GM23338 (cell line): ENCODE results near the gene SRCIN1. TPM values are rescaled to one million over a fixed set of nuclear protein-coding genes. Genes with fewer than 3 reads are reported as not detected.

Experiments
- ATAC-seq: fragments of 200-7000 bp; cut with Tn5 transposase; 3 replicates; pipeline ENCODE4 v1.9.1; 2020
- DNase-seq: peaks from one replicate; pipeline ENCODE4 v3.0.0-alpha.2; 2015; ENCODE audit warnings: low spot score
- H2AFZ ChIP-seq: fragments of 200-600 bp; sonication (generic); 2 replicates; pipeline ENCODE4 v1.8.0; 2016; ENCODE audit warnings: antibody characterized with exemption, mild to moderate bottlenecking, moderate library complexity
- H3F3A ChIP-seq: fragments of 200-600 bp; sonication (generic); replicated peaks from 2 replicates; pipeline ENCODE4 v1.8.0; 2017; ENCODE audit warnings: antibody characterized with exemption, mixed run types, low read depth
- H3K27ac ChIP-seq: fragments of 200-600 bp; sonication (generic); 2 replicates; pipeline ENCODE4 v1.6.1; 2016; ENCODE audit warnings: low read depth
- H3K27me3 ChIP-seq: fragments of 200-600 bp; sonication (generic); 2 replicates; pipeline ENCODE4 v1.8.0; 2016; ENCODE audit warnings: mild to moderate bottlenecking, mixed run types, moderate library complexity; ENCODE audit not compliant: insufficient read depth
- H3K36me3 ChIP-seq: fragments of 200-600 bp; sonication (generic); 2 replicates; pipeline ENCODE4 v1.8.0; 2016; ENCODE audit warnings: mild to moderate bottlenecking; ENCODE audit not compliant: insufficient read depth
- H3K4me1 ChIP-seq: fragments of 200-600 bp; sonication (generic); 2 replicates; pipeline ENCODE4 v1.8.0; 2016; ENCODE audit warnings: mild to moderate bottlenecking, moderate library complexity; ENCODE audit not compliant: insufficient read depth
- H3K4me2 ChIP-seq: fragments of 200-600 bp; sonication (generic); 2 replicates; pipeline ENCODE4 v1.7.1; 2017; ENCODE audit warnings: mixed run types
- H3K4me3 ChIP-seq: fragments of 200-600 bp; sonication (generic); 2 replicates; pipeline ENCODE4 v1.6.1; 2016; ENCODE audit warnings: mixed run types
- H3K79me2 ChIP-seq: fragments of 200-600 bp; sonication (generic); replicated peaks from 2 replicates; pipeline ENCODE4 v1.8.0; 2017; ENCODE audit warnings: mild to moderate bottlenecking; ENCODE audit not compliant: insufficient read depth
- H3K9me2 ChIP-seq: fragments of 200-600 bp; sonication (generic); 2 replicates; pipeline ENCODE4 v1.8.0; 2017; ENCODE audit not compliant: insufficient read depth
- H4K20me1 ChIP-seq: fragments of 200-600 bp; sonication (generic); replicated peaks from 2 replicates; pipeline ENCODE4 v1.8.0; 2017; ENCODE audit warnings: mild to moderate bottlenecking; ENCODE audit not compliant: insufficient read depth
- H3K27ac Mint-ChIP-seq: 2 replicates; pipeline ENCODE4 v1.8.0; 2020; ENCODE audit warnings: inconsistent platforms, mild to moderate bottlenecking, moderate library complexity, mixed read lengths
- H3K27me3 Mint-ChIP-seq: 3 replicates; pipeline ENCODE4 v1.8.0; 2022; ENCODE audit warnings: low read depth, mild to moderate bottlenecking, moderate library complexity, mixed read lengths, inconsistent platforms; ENCODE audit not compliant: insufficient read depth, poor library complexity
- H3K36me3 Mint-ChIP-seq: 3 replicates; pipeline ENCODE4 v1.8.0; 2021; ENCODE audit warnings: low read depth, mild to moderate bottlenecking, inconsistent platforms, moderate library complexity, mixed read lengths
- H3K4me1 Mint-ChIP-seq: 3 replicates; pipeline ENCODE4 v1.8.0; 2020; ENCODE audit warnings: mild to moderate bottlenecking, inconsistent platforms, mixed read lengths
- H3K4me3 Mint-ChIP-seq: 3 replicates; pipeline ENCODE4 v1.8.0; 2021; ENCODE audit warnings: moderate library complexity, mild to moderate bottlenecking, inconsistent platforms, mixed read lengths
- H3K9me3 Mint-ChIP-seq: 3 replicates; pipeline ENCODE4 v1.8.0; 2020; ENCODE audit warnings: moderate library complexity, mild to moderate bottlenecking, inconsistent platforms, mixed read lengths
- EZH2phosphoT487 ChIP-seq: fragments of 200-600 bp; sonication (generic); IDR thresholded peaks from one replicate; pipeline ENCODE4 v1.8.1; 2018; ENCODE audit warnings: antibody characterized with exemption; ENCODE audit not compliant: unreplicated experiment
- POLR2AphosphoS5 ChIP-seq: IDR thresholded peaks from 2 replicates; pipeline ENCODE4 v1.6.1; 2016; ENCODE audit warnings: antibody characterized with exemption, low read depth
- ZNF114 ChIP-seq: fragments of 250-450 bp; sonication (Bioruptor Pico); IDR thresholded peaks from 2 replicates; pipeline ENCODE4 v1.5.0; 2020; ENCODE audit warnings: mild to moderate bottlenecking, moderate library complexity
- ZNF331 ChIP-seq: fragments of 250-450 bp; sonication (Bioruptor Pico); IDR thresholded peaks from 2 replicates; pipeline ENCODE4 v1.5.0; 2020; ENCODE audit warnings: low read depth, mild to moderate bottlenecking, moderate library complexity
- polyA plus RNA-seq: library from polyadenylated mRNA; unstranded; fragments of >200 nt; fragmentation: Nextera tagmentation; extraction: Ambion mirVana; gene quantifications from 2 replicates; pipeline ENCODE4 v1.2.1, GENCODE V29; 2016
- total RNA-seq: library from RNA; depleted of rRNA; stranded (reverse); fragments of >200 nt; shearing (Covaris generic); gene quantifications from 2 replicates; pipeline ENCODE4 v1.2.3, GENCODE V29; 2014
- TF ChIP-seq, protein P1 (sequence below), 2 experiments: fragments of 200-600 bp in 1 of 2; sonication (generic) in 1 of 2; conservative IDR thresholded peaks; 2 replicates each; pipeline versions ENCODE4 v1.5.1 to v1.6.1; 2016 to 2017; ENCODE audit warnings: antibody characterized with exemption in 2 of 2, low read depth in 2 of 2, mild to moderate bottlenecking in 2 of 2, moderate library complexity in 1 of 2

Gene SRCIN1
- total and polyA plus RNA-seq, 2 experiments from 2014 or later: 0.87 to 2.2 TPM

DNA sequence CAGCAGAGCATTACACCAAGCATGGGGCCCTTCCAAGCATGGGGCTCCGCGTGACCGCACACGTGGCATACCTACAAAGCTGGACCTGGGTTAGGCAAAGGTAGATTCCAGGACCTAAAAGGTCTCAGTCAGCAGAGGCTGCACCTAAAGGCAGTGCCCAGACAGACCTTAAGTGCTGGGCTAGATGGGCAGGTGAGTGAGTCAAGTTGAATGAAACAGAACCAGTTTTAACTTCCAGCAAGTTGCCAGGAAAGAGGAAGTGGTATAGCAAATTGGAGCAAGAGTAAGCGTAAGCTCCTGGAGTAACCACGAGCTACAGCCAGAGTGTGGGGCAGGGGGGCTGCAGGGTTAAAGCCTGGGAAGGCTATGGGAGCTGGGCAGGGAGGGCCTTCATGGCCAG is 49.5 kb downstream of the SRCIN1 start:
- Histone ChIP-seq H3K4me3 (no peak overlapping the region), H4K20me1 (peaks cover 10% of the 10 kb centered on the region; the same call in 1 of the 2 replicates), H3K4me2 (no peak overlapping the region), H3K9me2 (no peaks in the 10 kb centered on the region), H3K27ac (no peak overlapping the region), H3K4me1 (peaks cover 26% of the 10 kb centered on the region; the same call in 1 of the 2 replicates), H2AFZ (no peak overlapping the region), H3K79me2 (no peaks in the 10 kb centered on the region), H3K27me3 (peaks cover 49% of the 10 kb centered on the region), H3F3A (peaks cover 16% of the 10 kb centered on the region), H3K36me3 (no peaks in the 10 kb centered on the region)
- Mint-ChIP-seq H3K4me1 (peaks cover 28% of the 10 kb centered on the region), H3K4me3 (no peak overlapping the region), H3K27ac (no peak overlapping the region), H3K36me3 (no peaks in the 10 kb centered on the region; the same call in 2 of the 3 replicates), H3K9me3 (no peaks in the 10 kb centered on the region), H3K27me3 (peaks cover 44% of the 10 kb centered on the region)
- DNase-seq (no peak), ATAC-seq (no peak)
- TF ChIP-seq ZNF114 (no peak), EZH2phosphoT487 (no peak)

DNA sequence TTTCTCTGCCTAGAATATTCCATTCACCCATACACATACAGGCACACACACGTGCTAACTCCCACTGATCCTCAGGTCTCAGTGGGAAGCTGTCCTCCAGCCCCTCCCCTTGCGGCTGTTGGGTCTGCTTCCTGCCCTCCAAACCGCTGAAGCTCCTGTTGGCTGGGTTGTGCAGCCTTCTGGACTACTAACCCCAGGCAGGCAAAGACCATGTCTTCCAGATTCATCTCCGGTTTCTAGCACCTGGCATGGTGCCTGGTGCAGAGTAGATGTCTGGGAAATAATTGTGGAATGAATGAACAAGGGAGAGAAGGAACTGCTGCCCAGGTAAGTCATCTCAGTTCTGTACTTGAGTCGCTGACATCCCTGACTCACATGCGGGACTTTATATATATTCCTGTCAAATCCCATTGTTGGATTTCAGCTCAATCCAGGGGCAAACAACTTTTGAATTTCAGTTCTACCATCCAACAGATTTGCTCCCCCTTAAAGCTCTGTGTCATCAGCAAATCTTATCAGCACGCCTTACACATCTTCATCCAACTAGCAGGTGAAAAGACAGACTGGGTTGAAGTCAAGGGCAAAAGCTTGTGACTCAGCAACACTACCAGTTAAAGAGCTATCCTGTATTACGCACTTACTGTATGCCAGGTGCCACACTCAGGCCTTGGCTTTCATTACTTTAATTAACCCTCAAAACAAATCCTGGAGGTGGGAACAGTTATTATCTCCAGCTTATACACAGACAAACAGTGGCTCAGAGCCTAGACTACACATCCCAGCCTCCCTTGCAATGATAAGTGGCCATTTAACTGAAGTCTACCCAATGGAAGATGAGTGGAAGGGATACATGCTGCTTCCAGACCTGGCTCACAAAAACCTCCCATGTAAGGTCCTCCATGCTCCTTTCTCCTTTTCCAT is 51.1 kb downstream of the SRCIN1 start:
- no peak for DNase-seq
- Histone ChIP-seq H4K20me1 (no peaks in the 10 kb centered on the region), H3K79me2 (no peaks in the 10 kb centered on the region), H3K9me2 (no peaks in the 10 kb centered on the region), H3K4me1 (peaks cover 12% of the 10 kb centered on the region; the same call in 1 of the 2 replicates), H3K27ac (no peak overlapping the region), H3K27me3 (peaks cover 33% of the 10 kb centered on the region), H3K4me3 (no peak overlapping the region), H3K36me3 (no peaks in the 10 kb centered on the region), H3K4me2 (no peak overlapping the region), H2AFZ (no peak overlapping the region), H3F3A (peaks cover 6% of the 10 kb centered on the region)
- no peak overlapping the region for H3K4me3 Mint-ChIP-seq
- peaks cover 15% of the 10 kb centered on the region for H3K4me1 Mint-ChIP-seq
- H3K27ac Mint-ChIP-seq: no peak overlapping the region
- H3K9me3 Mint-ChIP-seq: no peaks in the 10 kb centered on the region
- H3K27me3 Mint-ChIP-seq: peaks cover 28% of the 10 kb centered on the region
- TF ChIP-seq, protein P1, sequence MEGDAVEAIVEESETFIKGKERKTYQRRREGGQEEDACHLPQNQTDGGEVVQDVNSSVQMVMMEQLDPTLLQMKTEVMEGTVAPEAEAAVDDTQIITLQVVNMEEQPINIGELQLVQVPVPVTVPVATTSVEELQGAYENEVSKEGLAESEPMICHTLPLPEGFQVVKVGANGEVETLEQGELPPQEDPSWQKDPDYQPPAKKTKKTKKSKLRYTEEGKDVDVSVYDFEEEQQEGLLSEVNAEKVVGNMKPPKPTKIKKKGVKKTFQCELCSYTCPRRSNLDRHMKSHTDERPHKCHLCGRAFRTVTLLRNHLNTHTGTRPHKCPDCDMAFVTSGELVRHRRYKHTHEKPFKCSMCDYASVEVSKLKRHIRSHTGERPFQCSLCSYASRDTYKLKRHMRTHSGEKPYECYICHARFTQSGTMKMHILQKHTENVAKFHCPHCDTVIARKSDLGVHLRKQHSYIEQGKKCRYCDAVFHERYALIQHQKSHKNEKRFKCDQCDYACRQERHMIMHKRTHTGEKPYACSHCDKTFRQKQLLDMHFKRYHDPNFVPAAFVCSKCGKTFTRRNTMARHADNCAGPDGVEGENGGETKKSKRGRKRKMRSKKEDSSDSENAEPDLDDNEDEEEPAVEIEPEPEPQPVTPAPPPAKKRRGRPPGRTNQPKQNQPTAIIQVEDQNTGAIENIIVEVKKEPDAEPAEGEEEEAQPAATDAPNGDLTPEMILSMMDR (conservative IDR thresholded peaks at IDR 0.05; ENCODE audit: low read depth in 2 of 2): no peak
- TF ChIP-seq ZNF114: no peak
- ATAC-seq: no peak
- no peaks in the 10 kb centered on the region for H3K36me3 Mint-ChIP-seq

DNA sequence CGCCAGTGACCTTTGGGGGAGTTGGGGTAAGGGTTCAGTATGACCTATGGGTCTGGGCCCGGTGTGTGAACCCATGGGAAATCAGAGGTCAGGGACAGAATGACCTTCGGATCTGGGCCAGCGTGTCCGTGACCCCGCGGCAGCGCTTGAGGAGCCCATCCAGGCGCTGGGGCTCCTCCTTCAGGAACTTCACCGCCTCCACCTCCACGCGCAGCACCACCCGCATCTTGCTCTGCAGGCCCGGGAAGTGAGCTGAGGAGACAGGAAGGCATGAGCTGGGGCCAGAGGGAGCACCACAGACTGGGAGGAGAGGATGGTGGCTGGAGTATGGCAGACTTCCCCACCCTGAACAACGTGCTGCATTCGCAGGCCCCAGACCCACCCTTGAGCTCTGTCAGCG is 53.4 kb downstream of the SRCIN1 start:
- TF ChIP-seq POLR2AphosphoS5: no peak
- TF ChIP-seq, protein P1 (conservative IDR thresholded peaks at IDR 0.05; ENCODE audit: low read depth in 2 of 2): peak in 1 of 2 experiments; percentile 27; a peak in 2 of 4 replicates
- TF ChIP-seq ZNF331 (CRISPR knock-in tag): no peak
- Histone ChIP-seq H3K4me3 (no peak overlapping the region), H4K20me1 (no peaks in the 10 kb centered on the region), H3K27ac (no peak overlapping the region), H3F3A (no peaks in the 10 kb centered on the region), H3K79me2 (no peaks in the 10 kb centered on the region), H3K4me1 (no peaks in the 10 kb centered on the region; the same call in 1 of the 2 replicates), H3K27me3 (peaks cover 14% of the 10 kb centered on the region), H3K36me3 (no peaks in the 10 kb centered on the region), H2AFZ (no peak overlapping the region), H3K9me2 (no peaks in the 10 kb centered on the region), H3K4me2 (no peak overlapping the region)
- H3K4me3 Mint-ChIP-seq: no peak overlapping the region
- DNase-seq (no peak), ATAC-seq (no peak)
- peaks cover 10% of the 10 kb centered on the region for H3K27me3 Mint-ChIP-seq
- no peaks in the 10 kb centered on the region for H3K36me3 Mint-ChIP-seq
- no peak overlapping the region for H3K27ac Mint-ChIP-seq
- H3K9me3 Mint-ChIP-seq: no peaks in the 10 kb centered on the region
- H3K4me1 Mint-ChIP-seq: peaks cover 13% of the 10 kb centered on the region
